ENCODE measurements around the gene P2RY8.
"Not testable (repeated sequence)": the region's sequence is repeated elsewhere in the genome, so short reads cannot be mapped to it uniquely, and the experiment has no call there.

The P2RY8 gene

DNA sequence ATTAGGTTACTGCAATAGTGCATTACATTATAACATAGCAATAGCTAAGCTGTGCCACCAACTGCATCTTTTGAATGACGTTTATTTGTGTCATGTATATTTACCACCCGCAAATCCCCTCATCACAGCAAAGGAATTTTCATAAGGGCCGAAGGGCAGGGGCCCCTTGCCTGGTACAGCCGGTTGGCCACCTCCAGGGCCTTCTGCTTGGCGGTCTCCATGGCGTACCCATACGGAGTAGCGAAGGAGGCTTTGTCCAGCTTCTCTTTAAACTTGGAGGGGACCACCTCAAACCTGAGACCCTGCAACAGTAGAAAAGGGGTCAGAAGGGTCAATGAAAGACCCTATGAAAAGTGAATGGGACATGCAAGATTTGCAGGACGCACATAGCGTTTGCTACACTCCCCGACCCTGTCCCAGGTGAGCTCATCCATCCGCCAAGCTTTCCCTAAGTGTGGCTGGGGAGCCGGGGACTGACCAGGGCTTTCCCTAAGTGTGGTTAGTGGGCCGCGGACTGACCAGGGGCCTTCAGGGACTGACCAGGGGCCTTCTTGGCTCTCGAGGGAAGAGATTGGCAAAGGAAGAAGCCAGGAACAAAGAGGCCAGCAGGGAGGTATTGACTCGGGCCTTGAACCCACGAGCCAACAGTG is 94.8 kb downstream of the P2RY8 start:
- no peak for DNase-seq

DNA sequence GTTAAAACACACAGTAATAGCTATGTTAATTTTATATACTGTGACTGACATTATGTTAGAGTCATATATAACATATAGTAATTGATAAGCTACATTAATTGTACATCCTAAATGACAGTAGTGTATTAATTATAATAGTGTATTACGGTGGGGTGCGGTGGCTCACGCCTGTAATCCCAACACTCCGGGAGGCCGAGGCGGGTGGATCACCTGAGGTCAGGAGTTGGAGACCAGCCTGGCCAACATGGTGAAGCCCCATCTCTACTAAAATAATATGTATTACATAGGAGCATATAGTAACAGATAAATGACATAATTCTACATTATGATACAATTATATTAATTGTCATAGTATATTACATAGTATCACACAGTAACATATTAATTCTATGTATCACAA is 96.5 kb downstream of the P2RY8 start:
- no peak for DNase-seq

- DNase-seq = no peak
Observed at GRCh38 chrX:1435241-1435895, 101.6 kb downstream of the P2RY8 start.

GRCh38 chrX:1434871-1435240 is 102.1 kb downstream of the P2RY8 start:
- no peak for DNase-seq

DNA sequence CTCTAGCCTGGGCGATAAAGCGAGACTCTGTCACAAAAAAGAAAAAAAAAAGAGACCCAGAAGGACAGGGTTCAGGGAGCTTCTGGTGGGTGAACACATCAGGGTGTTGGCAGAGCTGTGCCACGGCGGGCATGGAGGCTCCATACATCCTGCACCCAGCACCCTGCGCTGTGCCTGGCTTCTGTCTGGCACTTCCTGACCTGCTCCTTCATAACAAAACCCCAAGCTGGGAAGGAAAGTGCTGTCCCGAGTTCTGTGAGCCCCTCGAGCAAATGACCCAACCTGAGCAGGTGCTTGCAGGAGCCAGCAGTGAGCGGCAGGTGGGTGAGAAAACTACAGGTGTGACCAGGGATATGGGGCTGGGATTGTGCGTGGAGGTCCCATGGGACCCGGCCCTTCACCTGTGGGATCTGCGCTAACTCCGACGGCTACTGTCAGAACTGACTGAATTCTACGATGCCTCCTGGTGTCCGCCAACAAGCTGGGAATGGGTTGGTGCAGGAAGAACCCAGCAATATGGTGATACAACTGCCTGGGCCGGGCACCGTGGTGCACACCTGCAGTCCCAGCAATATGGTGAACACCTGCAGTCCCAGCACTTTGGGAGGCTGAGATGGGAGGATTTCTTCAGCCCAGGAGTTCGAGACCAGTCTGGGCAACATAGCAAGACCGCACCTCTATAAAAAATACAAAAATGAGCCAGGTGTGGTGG is 103.2 kb downstream of the P2RY8 start:
- DNase-seq = no peak

- no peak for DNase-seq
Observed at GRCh38 chrX:1430451-1430850, 106.5 kb downstream of the P2RY8 start.

DNA sequence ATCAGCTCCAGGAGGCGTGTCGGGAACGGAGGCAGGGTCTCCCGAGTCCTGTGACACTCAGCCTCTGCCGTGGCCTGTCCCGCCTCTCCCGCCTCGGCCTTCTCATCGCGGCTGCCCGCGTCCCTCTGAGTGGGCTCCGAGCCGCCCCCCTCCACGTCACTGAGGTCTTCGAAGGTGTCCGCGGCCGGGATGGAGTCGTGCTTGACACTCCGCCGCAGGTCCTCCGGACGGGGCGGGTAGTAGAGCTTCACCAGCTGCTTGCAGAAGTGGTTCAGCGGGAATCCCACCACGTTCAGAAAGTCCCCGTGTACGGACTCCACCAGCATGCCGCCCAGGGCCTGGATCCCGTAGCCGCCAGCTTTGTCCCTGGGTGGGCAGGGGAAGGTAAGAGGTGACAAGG is 109.2 kb downstream of the P2RY8 start:
- no peak for DNase-seq

DNA sequence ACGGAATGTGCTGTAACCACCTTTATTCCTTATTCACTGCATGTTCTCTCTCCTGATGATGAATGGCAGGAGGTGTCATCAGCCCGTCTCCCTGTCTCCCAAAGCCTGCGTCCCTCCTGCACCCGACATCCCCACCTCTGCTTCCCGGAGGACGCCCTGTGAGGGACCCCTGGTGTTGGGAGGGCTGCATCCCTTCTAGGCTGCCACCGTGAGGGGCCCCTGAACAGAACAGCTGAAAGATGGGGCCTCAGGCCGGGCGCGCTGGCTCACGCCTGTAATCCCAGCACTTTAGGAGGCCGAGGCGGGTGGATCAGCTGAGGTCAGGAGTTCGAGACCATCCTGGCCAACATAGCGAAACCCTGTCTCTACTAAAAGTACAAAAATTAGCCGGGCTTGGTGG is 110.7 kb downstream of the P2RY8 start:
- not testable (repeated sequence) for DNase-seq

GRCh38 chrX:1425381-1425780 is 111.6 kb downstream of the P2RY8 start:
- no peak for DNase-seq

DNA sequence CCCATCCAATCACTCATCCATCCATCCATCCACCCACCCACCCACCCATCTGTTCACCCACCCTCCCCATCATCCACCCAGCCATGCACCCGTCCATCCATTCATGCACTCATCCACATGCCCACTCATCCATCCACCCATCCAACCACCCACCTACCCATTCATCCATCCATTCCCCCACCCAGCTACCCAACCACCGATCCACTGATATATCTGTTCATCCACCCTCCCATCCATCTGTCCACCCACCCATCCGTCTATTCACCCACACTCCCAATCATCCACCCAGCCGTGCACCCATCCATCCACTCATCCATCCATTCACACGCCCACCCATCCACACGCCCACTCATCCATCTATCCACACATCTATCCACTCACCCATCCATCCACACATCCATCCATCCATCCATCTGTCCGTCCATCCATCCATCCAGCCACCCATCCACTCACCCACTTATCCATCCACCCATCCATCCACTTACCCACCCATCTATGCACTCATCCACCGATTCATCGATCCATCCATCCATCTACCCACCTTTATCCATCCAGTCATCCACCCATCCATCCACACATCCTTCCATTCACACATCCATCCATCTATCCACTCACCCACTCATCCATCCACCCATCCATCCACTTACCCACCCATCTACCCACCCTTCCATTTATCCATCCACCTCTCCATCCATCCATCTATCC is 112.7 kb downstream of the P2RY8 start:
- no peak for DNase-seq

GRCh38 chrX:1423215-1423614 is 113.8 kb downstream of the P2RY8 start:
- no peak for DNase-seq

- no peak for DNase-seq
Observed at GRCh38 chrX:1422135-1422465, 114.9 kb downstream of the P2RY8 start.

GRCh38 chrX:1421433-1422134 is 115.4 kb downstream of the P2RY8 start:
- DNase-seq = no peak

DNA sequence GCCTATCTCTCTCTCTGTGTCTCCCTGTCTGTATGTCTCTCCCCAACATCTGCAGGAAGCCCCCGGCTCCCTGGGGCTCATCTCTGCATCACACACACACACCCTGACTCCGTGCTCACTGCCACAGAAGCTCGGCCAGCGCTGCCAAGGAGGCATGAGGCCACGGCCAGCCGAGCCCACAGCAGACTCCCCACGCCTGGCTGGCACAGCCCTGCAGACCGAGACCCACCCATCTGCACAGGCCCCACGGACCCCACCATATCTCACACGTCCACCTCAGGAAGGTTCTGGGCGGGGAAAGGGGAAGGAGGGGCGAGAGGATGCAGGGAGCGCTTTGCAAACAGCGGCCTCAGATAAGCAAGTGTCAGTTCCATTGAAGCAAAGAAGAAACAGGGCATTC is 116.6 kb downstream of the P2RY8 start:
- no peak for DNase-seq

GRCh38 chrX:1419545-1420355 is 117.2 kb downstream of the P2RY8 start:
- DNase-seq = no peak

DNA sequence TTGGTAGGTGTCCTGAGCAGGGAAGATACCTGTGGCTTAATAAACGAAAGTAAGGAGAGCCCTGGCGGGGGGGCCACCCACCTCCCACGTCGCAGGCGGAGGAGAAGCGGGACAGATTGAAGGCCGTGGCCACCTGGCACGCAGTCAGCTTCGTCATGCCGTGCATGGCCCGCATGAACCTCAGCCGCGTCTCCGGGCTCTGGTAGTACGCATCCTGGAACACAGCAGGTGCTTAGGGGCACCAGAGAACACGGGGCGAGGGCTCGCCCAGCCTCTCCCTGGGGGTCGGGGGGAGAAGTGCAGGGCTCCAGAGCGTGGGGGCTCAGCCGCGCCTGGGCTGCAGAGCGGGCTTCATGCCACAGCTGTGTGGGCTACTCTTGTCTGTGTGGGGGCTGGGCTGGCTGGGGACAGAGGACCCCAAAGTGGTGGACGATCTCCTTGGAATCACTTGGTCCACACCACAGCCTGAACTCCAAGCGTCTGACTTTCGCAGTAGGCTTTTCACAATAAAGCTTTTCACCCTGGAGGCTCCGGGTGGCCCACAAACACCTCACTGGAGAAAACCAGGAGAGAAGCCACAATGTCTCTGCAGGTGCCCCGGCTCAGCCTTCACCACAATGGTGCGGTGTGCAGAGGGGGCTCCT is 118.0 kb downstream of the P2RY8 start:
- DNase-seq = no peak

- no peak for DNase-seq
Observed at GRCh38 chrX:1417921-1418771, 118.8 kb downstream of the P2RY8 start.

DNA sequence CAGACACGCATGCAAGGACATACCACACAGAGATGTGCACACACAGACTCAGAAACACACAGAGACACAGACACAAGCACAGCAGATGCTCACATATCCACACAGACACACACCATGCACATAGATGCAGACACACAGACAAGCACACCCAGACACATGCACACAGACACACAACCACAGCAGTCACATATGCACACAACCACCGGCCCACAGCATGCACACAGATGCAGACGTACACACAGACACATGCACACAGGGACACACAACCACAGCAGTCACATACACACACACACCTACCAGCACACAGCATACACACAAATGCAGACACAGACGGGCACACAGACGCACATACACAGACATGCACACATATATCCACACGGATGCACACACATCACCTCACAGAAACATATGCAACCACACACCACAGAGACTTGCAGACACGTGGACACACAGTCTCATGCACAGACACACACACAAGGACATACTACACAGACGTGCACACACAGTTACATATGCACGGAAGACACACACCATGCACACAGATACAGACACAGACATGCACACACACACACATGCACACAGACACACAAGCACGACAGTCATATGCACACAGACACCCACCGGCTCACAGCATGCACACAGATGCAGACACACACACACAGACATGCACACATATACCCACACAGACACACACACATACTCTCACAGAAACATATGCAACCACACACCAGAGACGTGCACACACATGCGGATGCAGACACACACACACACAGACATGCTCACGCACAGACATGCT is 119.8 kb downstream of the P2RY8 start:
- DNase-seq = no peak

DNA sequence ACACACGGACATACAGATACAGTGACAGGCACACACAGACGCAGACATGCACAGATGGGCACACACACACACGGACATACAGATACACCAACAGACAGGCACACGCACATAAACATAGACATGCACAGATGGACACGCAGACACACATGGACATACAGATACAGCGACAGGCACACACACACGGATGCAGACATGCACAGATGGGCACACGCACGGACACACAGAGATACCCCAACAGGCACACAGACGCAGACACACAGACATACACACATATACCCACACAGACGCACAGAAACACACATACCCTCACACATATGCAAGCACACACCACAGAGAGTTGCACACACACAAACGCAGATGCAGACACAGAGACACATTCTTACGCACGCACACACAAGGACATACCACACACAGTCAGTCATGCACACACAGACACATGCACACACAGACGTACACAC is 120.6 kb downstream of the P2RY8 start:
- DNase-seq = no peak

Data from MV-4-11 (cell line).